H54 (cell line): ENCODE measurements around the gene ITPRIP.

Experiments used
- DNase-seq: peaks from one replicate; pipeline ENCODE4 v3.0.0; 2011; ENCODE audit warnings: low spot score, mixed read lengths; ENCODE audit not compliant: insufficient read length
- FAIRE-seq: peaks from 3 replicates; lab custom pipeline; 2011; peaks lifted over from hg19 to GRCh38; lab: Jason Lieb, UNC
- POLR2A ChIP-seq: IDR thresholded peaks from 2 replicates; pipeline ENCODE4 v1.6.1; 2011; ENCODE audit warnings: low read depth, mild to moderate bottlenecking, low read length

Gene ITPRIP

DNA sequence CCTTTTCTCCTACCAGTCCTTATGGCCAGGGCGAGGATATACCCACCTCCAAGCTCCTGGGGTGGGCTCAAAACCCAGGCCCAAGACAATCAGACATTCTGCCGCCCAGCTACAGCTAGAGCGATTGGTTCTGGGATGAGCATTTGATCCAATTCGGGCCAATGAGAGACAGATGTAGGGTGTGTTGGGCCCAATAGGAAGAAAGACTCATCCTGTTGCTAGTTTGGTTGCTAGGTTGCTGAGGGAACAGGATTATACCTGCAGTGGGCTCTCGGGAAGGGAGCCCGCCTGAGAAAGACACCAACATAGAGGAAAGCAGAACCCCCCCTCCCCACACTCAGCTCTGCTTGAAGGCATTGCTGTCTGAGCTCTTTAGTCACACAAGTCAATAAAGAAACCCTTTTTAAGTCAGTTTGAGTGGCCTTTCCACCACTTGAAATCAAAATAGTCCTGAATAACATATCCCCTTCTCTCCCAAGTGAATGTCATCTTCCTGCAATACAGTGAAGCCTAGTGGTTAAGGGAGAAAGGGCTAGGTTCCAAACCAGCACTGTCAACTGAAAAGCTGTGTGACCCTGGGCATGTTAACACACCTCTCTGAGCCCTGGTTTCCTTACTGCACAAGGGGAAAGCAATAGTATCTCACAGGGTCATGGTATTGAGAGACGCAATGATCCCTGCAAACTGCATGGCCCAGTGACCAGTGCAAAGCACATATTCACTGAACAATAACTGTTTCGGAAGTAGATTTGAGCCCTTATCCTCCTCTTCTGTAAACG lies 21.8 kb downstream of the ITPRIP start:
- DNase-seq (no peak), FAIRE-seq (no peak)
- TF ChIP-seq POLR2A: no peak

DNA sequence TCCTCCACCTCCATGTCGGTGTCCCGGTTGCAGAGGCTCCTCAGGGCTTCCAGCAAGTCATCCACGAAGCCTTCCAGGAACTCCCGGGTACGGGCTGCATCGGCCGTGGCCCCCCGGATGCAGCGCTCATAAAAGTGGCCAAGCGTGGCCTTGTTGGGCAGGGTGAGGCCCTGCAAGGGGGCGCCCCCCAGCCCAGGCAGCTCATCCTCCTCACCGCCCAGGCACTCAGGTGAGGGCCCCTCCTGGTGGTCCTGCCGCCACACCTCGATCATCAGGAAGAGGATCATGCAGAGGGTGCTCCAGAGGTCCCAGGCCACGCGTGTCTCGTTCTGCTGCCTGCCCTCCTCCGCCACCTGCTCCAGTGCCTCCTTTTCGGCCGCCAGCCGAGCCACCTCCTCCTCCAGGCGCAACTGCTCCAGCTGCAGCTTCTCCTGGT lies 22.8 kb downstream of the ITPRIP start:
- DNase-seq: no peak

DNA sequence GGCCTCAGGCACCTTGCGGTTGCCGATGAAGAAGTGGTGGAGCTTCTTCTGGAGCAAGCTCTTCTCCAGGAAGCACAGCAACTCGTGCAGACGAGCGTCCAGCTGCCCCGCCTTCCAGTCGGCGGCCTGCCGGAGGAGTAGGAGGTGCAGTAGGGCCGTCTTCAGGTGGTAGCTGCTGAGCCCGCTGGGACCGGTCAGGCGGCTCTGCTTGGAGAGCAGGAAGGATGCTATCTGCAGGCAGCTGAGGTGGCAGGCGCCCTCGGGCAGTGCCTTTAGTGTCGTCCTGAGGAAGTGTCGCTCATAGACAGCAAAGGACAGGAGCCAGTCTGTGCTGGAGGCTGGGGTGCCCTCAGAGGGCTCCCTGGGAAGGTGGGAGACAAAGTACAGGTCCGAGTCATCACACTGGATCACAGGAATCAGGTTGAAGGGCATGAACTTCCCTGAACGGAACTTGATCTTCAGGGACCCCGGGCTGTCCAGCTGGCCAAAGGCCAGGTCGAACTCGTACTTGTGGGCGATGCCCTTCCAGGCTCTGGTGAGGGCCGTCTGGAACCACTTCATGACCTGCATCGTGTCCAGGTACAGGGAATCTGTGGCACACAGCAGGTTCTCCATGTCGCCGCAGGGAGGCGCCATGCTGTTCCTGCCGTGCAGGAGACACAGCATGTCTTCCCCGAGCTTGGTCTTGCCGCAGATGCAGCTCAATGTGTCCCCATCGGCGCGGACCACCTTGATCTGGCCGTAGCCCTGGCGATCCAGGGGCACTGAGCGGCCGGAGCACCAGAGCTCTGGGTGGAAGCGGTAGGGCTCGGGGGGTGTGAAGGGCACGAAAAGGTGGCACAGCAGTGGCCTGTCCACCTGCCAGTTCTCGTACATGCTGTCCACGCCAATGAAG lies 23.4 kb downstream of the ITPRIP start:
- no peak for DNase-seq
- FAIRE-seq: no peak

More for the DNA sequence above, 22.8 kb downstream of the ITPRIP start:
- no peak for FAIRE-seq
- TF ChIP-seq POLR2A: no peak

DNA sequence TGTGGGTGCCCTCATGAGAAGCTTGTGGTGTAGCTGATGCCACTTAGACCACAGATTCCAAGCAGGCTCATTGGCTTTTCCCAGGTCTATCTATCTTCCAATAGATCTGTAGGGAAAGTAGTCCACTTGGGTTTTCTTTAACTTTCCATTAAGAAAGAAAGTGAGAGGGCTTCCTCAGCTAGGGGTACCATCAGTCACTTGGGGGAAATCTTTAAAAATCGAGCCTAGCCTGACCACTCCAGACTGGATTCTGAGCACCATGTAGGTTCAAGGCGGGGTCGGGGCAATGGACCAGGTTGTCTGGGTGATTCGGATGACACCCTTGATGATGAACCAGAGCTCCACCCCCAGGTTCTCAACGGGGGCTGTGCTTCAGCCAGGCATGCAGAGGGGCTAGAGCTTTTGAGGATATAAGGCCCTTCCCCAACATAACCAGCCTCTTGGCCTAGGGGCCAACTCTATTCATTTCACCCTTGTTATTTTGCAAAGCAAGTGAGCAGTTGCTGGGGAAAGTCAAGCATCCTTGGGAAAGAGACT lies 27.0 kb downstream of the ITPRIP start:
- no peak for FAIRE-seq
- no peak for TF ChIP-seq POLR2A
- DNase-seq: no peak

More for the DNA sequence above, 23.4 kb downstream of the ITPRIP start:
- no peak for TF ChIP-seq POLR2A

DNA sequence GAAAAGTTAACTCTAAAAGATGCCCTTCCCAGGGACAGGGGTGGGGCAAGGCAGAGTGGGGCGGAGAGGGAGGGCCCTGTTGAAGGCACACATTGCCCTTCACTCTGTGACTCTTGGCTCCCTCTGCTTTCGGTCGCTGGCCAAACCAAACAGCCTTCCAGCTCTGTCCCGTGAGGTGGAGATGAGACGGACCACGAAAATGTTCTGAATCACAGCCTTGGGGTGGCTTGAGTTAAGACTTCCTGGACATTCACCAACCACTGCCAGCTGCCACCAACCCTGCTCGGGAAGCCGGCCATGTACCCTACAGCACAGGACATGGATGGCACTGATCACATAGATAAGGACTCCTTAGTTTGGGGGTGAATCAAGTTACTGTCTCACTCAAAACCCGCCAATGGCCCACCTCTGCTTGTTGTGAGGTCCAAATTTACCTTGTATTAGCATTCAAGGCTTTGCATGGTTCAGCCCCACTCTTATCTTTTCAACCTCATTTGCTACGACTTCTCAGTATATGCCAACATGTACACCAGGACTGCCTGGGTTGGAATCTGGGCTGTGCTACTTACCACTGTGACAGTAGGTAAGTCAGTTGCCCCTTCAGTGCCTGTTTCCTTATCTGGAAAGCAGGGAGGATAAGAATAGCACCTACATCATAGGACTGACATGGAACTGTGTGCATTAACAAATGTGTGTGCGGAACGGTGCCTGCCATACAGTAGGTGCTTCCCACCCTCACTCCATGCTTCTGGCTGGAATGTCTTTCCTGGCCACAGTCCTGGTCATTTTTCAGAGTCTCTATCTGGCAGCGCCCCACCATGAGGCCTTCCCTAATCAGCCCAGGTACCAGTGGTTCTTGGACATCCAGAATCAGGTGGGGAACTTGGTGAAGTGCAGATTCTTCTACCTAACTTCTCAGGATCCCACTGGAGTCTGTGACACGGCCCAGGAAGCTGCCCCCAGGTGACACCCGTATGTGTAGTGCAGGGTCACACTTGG lies 28.0 kb downstream of the ITPRIP start:
- no peak for FAIRE-seq
- TF ChIP-seq POLR2A: no peak
- peak; percentile 66 for DNase-seq

DNA sequence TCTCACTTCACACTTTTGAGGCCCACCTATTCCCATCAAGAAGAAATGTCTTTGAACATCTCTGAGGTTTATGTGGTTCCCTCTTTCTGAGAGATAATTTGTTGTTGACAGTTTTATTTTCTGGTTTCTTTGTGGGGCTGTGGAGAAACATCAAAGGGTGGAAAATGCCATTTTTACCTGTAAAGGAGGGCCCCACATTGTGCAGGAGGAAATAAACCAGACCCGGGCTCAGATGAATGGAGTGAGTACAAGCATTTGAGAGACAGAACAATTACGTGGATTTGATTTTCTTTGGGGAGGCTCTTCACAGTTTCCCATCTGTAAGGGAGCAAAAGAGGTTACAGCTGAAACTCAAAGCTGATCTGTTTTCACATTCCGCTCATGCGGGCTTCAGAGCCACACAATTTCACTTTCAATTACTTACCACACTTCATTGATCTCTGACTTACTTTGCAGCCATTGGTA lies 29.8 kb downstream of the ITPRIP start:
- TF ChIP-seq POLR2A: no peak
- no peak for DNase-seq
- FAIRE-seq: no peak

GRCh38 chr10:104307576-104308438 lies 30.5 kb downstream of the ITPRIP start:
- DNase-seq (no peak), FAIRE-seq (no peak)
- TF ChIP-seq POLR2A: no peak

GRCh38 chr10:104306897-104307296 lies 31.4 kb downstream of the ITPRIP start:
- DNase-seq (no peak), FAIRE-seq (no peak)
- no peak for TF ChIP-seq POLR2A

GRCh38 chr10:104304927-104305326 lies 33.3 kb downstream of the ITPRIP start:
- DNase-seq (no peak), FAIRE-seq (no peak)
- TF ChIP-seq POLR2A: no peak

DNA sequence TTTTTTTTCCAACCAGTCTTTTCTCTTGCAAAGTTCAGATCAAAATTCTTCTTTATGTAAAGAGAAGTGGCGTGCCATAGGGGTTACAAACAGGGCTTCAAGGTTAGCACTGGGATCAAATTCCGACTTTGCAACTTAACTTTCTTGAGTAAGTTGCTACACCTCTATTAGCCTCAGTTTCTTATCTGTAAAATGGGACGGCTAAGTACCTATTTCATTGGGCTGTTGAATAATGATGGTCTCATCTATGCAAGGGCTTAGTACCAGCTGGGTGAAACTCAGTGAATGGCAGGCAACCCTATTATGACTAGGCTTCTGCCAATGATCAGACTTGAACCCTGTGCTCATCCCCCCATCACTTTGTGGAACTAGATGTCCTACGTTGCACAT lies 33.9 kb downstream of the ITPRIP start:
- FAIRE-seq (no peak), DNase-seq (no peak)
- TF ChIP-seq POLR2A: no peak

- FAIRE-seq (no peak), DNase-seq (no peak)
- TF ChIP-seq POLR2A: no peak
These were observed 34.5 kb downstream of the ITPRIP start for GRCh38 chr10:104303594-104304355.
